Posterior cingulate gyrus (tissue), 11 donors: ENCODE measurements around the gene ST3GAL5.
A peak's percentile ranks its signal among the peaks of the same experiment; 100 is the strongest.

ENCODE experiments used
- DNase-seq, 10 donors: peaks; one replicate each; pipeline versions ENCODE4 v3.0.0 to v3.0.0-alpha.2; 2020 to 2021; ENCODE audit warnings: mixed read lengths in 3 of 10
- intact Hi-C: fragments of 100-400 bp; cut with DNase I; formaldehyde crosslinking; loops from one replicate; pipeline ENCODE4 v1.15.1; 2023

The ST3GAL5 gene

GRCh38 chr2:85795331-85796045 is 93.3 kb downstream of the ST3GAL5 start:
- intact Hi-C loops: loop anchor here (2.0 to 5.0 kb wide), 2 partner anchors 23 to 68 kb away; no protein-coding TSS in a partner anchor
- DNase-seq: peak in 4 of 10 donors; percentile 1 to 78 (median 38)

GRCh38 chr2:85794491-85795121 is 94.2 kb downstream of the ST3GAL5 start:
- intact Hi-C loops: loop anchor here (5.0 kb wide), 1 partner anchor 67 kb away; no protein-coding TSS in a partner anchor
- DNase-seq: peak in 4 of 10 donors; percentile 15 to 86 (median 68)

GRCh38 chr2:85794038-85794441 is 94.8 kb downstream of the ST3GAL5 start:
- intact Hi-C loops: no loop called here
- DNase-seq: no peak

GRCh38 chr2:85793584-85793983 is 95.2 kb downstream of the ST3GAL5 start:
- intact Hi-C loops: no loop called here
- DNase-seq: no peak

GRCh38 chr2:85792783-85793441 is 95.9 kb downstream of the ST3GAL5 start:
- DNase-seq: peak in 3 of 10 donors; percentile 6 to 85 (median 54)
- intact Hi-C loops: no loop called here

- DNase-seq: peak in 3 of 10 donors; percentile 6 to 72 (median 54)
- intact Hi-C loops: no loop called here
These were observed 96.9 kb downstream of the ST3GAL5 start for GRCh38 chr2:85791704-85792565.

GRCh38 chr2:85790499-85791188 is 98.1 kb downstream of the ST3GAL5 start:
- peak in 2 of 10 donors; percentile 71 to 80 for DNase-seq

GRCh38 chr2:85790032-85790431 is 98.8 kb downstream of the ST3GAL5 start:
- DNase-seq: peak in 2 of 10 donors; percentile 28 to 40
- intact Hi-C loops: no loop called here

More at GRCh38 chr2:85790499-85791188, 98.1 kb downstream of the ST3GAL5 start:
- intact Hi-C loops: no loop called here

- DNase-seq: peak in 2 of 10 donors; percentile 2
- intact Hi-C loops: no loop called here
These were observed 99.5 kb downstream of the ST3GAL5 start for GRCh38 chr2:85789271-85789670.

GRCh38 chr2:85788603-85789002 is 100.2 kb downstream of the ST3GAL5 start:
- intact Hi-C loops: no loop called here
- peak in 1 of 10 donors; percentile 66 for DNase-seq

GRCh38 chr2:85787981-85788340 is 100.8 kb downstream of the ST3GAL5 start:
- intact Hi-C loops: no loop called here
- DNase-seq: peak in 2 of 10 donors; percentile 55 to 63

GRCh38 chr2:85787282-85787980 is 101.4 kb downstream of the ST3GAL5 start:
- intact Hi-C loops: no loop called here
- DNase-seq: peak in 2 of 10 donors; percentile 52 to 60
